Tongue (tissue), 3 donors: ENCODE measurements around the gene TGFBR1. TPM values are rescaled to one million over a fixed set of nuclear protein-coding genes. Genes with fewer than 3 reads are reported as not detected.
"Not testable (repeated sequence)": the region's sequence is repeated elsewhere in the genome, so short reads cannot be mapped to it uniquely, and the experiment has no call there.

Experiments
- DNase-seq: peaks from one replicate; pipeline ENCODE4 v3.0.0-alpha.2; 2015
- small RNA-seq: library from RNA; depleted of rRNA; stranded (forward); fragments of <200 nt; gene quantifications from one replicate; pipeline ENCODE3, GENCODE V24; 2014; ENCODE audit warnings: low replicate concordance
- total RNA-seq: library from RNA; depleted of rRNA; stranded (reverse); fragments of >200 nt; gene quantifications from one replicate; pipeline ENCODE4 v1.2.3, GENCODE V29; 2014

Gene TGFBR1
- total RNA-seq, 1 donor from 2014 or later, result 62.0 TPM

DNA sequence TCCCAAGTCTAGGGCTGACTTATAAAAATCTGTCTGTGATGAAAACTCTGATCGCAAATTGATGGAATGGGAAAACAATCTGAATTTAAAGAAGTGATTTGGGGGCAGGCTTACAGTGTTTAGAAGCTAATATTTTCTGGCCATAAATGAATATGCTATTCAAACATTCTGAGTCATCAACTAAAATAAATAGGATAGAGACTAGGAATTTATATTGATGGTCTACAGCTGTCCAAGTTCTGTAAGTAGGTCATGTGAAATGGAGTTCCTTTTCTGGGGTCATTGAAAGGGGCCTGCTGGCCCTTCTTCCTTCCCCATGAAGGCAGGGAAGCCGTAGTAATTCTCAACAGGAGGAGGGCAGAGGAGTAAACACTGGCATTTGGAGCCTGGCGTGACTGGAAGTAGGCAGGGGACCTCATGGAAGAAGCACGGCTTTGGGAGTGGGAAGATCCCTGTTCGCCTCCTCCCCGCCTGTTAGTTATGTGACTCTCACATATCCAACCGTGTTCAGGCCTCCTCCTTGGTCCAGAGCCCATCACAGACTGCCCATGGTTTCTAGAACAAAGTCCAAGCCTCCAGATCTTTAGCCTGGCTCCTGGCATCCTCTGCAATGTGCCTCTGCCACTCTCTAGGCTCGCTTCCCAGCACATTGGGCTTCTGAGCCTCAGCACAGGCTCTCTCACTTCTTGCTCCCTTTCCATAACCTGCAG, 85.1 kb downstream of the TGFBR1 start:
- no peak for DNase-seq

DNA sequence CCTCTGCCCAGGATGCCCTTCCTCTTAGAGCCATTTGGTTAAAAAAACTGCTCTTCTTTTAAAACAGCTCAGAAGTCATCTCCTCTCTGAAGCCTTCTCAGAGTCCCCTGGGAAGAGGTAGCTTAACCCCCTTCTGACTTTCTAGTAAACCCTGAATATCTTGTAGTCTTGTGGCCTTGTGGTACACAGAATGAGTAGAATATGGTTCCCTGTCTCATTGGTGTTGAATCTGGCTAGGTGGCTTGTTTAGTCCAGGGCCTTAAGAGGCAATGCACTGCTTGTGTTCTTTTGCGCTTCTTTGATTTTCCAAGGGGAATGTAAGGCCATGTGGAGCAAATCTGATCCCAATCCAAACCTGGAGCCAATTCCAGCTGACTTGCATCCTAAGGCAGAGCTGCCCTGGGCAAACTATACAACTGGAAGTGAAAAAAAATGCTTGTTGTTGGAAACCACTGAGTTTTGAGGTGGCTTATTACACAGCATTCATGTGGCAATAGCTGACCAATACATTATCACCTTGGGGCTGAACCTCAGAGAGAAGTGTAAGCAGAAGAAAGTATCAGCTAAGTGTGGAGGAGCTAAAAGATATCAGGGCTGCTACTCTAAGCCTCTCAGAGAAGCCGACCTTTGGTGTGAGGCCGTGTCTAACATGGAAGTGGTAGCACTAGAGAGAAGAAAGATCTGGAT, 85.8 kb downstream of the TGFBR1 start:
- DNase-seq, result no peak

DNA sequence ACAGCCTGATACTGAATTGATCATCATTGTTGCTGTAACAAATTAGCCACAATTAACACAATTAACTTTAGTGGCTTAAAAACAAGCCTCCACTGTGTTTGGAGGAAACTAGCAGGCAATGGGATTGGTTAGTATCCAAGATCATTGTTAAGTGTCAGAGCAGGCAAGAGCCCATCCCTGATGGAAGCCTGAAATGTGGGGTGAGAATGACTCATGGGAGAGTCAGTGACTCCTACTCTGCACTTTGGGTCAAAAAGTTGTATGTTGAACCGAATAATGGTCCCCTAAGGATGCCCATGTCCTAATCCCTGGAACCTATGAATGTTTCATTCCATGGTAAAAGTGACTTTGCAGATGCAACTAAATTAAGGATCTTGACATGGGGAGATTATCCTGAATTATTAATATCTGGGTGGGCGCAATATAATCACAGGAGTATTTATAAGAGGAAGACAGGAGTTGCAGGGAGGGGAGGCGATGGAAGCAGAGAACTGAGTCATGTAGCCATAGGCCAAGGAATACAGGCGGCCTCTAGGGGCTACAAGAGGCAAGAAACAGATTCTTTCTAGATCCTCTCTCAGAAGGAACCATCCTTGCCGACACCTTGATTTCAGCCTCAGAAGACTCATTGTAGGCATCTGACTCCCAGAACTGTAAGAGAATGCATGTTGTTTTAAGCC, 88.0 kb downstream of the TGFBR1 start:
- no peak for DNase-seq

DNA sequence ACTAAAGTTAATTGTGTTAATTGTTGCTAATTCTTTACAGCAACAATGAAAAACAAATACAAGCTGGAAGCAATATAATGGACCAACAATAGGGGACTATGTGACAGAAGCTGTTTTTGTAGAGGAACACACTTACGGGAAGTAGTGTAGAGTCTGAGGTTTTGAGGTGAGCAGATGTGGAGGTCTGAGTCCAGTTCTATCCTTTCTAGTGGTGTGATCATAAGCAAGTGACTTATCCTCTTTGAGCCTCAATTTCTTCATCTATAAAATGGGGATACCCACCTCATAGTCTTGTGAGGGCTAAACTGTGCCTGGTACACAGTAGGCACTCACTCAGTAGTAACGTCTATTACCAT, 88.5 kb downstream of the TGFBR1 start:
- no peak for DNase-seq

DNA sequence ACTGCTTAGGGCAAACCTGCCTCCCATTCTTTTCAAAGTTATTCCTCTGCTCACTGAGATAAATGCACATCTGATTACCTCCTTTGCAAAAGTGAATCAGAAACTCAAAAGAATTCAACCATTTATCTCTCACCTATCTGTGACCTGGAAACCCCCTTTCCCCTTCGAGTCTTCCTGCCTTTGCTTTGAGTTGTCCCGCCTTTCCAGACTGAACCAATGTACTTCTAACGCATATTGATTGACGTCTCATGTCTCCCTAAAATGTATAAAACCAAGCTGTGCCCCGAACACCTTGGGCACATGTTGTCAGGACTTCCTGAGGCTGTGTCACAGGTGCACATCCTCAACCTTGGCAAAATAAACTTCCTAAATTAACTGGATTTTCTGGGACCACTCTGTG, 91.6 kb downstream of the TGFBR1 start:
- not testable (repeated sequence) for DNase-seq

DNA sequence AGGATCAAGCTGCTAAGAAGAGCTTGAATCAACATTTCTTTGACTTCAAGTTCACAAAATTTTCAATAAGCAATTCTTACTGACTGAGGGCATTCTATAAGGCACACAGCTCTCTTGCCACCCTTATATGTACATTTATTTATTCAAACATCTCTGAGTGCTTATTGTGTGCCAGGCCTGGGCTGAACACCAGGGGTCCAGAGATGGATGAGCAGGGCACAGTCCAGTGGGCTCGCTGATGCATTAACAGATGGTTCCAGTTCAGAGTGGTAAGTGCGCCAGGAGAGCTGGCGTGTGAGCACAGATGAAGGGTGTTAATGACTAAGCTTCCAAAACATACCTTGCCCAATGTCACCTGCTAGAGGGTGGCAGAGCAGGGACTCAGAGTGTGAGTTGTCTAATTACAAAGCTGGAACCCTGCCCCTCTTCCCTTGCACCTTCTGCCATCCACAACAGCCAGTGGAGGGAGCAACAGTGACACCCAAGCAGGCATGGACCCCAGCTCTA, 92.3 kb downstream of the TGFBR1 start:
- DNase-seq, result no peak

DNA sequence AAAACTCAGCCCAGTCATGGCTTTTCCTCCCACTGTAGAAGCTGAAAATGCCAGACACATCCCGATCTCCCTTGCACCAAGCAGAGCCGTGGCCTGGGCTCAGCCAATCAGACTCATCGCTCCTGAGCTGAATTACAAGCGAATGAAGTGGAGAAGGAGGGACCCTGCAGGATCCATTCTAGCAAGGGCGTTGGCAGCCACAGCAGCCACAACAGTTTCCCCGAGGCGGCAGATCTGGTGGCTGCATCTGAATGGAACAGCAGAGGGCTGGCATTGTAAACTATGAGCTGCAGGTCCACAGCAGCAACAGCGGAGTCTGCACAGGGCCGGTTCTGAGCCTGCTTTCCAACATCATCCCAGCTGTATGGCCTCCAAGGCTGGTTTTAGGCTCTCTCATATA, 93.1 kb downstream of the TGFBR1 start:
- no peak for DNase-seq

DNA sequence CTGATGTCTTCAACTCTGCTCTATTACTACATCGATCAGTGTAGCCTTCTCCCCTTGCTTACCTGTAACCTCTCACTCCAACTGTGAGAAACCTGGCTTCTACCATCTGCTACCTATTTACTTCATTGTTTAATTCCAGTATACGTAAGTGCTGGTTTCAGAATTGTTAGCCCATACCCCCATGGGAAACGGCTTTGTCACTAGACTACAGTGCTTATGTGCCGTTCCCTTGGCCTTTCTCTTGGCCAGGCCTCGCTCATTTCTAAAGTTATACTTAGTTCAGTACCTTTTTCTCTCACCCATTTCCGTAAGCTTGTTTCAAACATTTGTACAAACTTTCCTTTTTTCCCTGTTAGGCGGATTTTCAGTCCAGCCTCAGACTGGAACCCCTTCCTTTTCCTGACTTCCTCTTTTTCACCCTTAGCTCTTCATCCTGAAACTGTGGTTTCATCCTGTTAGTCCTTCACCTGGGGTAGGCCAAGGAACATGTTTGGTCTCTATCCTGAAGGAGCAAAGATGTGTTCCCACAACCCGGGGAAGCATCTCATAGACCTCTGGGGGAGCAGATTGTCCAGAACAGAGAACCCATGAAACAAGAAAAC, 95.1 kb downstream of the TGFBR1 start:
- no peak for DNase-seq

DNA sequence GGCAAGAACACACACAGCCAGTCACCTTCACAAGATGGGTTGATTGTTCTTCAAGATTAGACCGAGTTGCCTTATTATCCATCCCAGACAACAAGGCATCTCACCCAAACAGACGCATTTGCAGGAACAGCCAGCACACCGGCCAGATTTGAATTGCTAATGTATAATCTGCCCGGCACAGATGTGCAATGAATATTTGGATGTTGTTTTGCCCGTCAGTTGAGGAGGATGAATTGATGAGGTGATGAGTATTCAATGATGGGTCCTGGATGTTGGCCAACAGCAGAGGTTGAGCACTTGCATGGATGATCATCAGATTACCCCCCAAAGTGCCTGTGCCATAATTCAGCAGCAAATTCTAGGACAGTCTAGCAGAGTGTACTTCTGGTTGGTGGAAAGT, 96.7 kb downstream of the TGFBR1 start:
- DNase-seq, result no peak

Small RNAs within 50 kb of the gene (small RNA-seq; reads per million reads assigned to genes)
- not detected for gene RN7SL794P
- not detected for gene RNA5SP290

Other genes starting within 250 kb of the TGFBR1 start
- 455 TPM for gene COL15A1, start 161.2 kb upstream of the TGFBR1 start, total RNA-seq
- gene ALG2, start 116.8 kb downstream of the TGFBR1 start, total RNA-seq, result 22.9 TPM
- 45.5 TPM for gene SEC61B, start 117.2 kb downstream of the TGFBR1 start, total RNA-seq